Measurements from ENCODE around the gene GJA4.

Gene GJA4

GRCh38 chr1:34842073-34842472 lies 49.3 kb downstream of the GJA4 start:
- DNase-seq, result no peak

- DNase-seq, result no peak
Observed at GRCh38 chr1:34842952-34843371, 50.2 kb downstream of the GJA4 start.

- DNase-seq, result no peak
Observed at GRCh38 chr1:34843392-34844251, 50.8 kb downstream of the GJA4 start.

- no peak for DNase-seq
Observed at GRCh38 chr1:34844252-34844634, 51.4 kb downstream of the GJA4 start.

All from NCI-H2029 (cell line).